ENCODE results near the gene ZNF415.

Gene ZNF415

DNA sequence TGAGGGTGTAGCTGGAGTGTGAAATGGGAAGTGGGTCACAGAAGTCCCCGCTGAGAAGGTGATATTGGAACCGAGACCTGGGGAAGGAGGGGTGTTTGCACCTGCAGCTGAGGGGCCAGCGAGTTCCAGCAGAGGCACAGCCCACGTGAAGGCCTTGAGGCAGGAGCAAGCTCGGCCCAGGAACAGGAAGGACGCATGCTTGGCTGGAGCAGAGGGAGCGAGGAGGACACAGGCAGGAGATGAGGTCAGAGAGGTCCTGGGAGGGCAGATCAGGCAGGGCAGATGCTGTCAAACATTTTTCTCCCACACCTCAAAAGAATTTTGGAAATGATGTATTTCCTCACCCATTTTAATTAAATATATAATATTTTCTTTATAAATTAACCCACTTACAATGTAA lies 9.3 kb downstream of the ZNF415 start:
- H3K36me3 ChIP-seq (replicated peaks; ENCODE audit: low read depth, low read length) = no peaks in the 10 kb centered on the region
- H2AFZ ChIP-seq (ENCODE audit: low read depth, low read length) = no peak overlapping the region
- no peak for TF ChIP-seq EZH2phosphoT487 (IDR thresholded peaks at IDR 0.05; ENCODE audit: low read depth)
- TF ChIP-seq, protein P1, sequence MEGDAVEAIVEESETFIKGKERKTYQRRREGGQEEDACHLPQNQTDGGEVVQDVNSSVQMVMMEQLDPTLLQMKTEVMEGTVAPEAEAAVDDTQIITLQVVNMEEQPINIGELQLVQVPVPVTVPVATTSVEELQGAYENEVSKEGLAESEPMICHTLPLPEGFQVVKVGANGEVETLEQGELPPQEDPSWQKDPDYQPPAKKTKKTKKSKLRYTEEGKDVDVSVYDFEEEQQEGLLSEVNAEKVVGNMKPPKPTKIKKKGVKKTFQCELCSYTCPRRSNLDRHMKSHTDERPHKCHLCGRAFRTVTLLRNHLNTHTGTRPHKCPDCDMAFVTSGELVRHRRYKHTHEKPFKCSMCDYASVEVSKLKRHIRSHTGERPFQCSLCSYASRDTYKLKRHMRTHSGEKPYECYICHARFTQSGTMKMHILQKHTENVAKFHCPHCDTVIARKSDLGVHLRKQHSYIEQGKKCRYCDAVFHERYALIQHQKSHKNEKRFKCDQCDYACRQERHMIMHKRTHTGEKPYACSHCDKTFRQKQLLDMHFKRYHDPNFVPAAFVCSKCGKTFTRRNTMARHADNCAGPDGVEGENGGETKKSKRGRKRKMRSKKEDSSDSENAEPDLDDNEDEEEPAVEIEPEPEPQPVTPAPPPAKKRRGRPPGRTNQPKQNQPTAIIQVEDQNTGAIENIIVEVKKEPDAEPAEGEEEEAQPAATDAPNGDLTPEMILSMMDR (IDR thresholded peaks at IDR 0.05; ENCODE audit: low read depth, low read length) = no peak
- H3K27me3 ChIP-seq (ENCODE audit: low read depth, low read length) = no peaks in the 10 kb centered on the region
- H3K9me3 ChIP-seq (ENCODE audit: insufficient read depth, low read length) = 0 out of 2 replicates have a peak, but pooled peaks cover 2% of the 10 kb centered on the region
- no peak overlapping the region for H3K27ac ChIP-seq (ENCODE audit: low read length)
- H3K4me1 ChIP-seq (ENCODE audit: low read length) = no peaks in the 10 kb centered on the region
- no peaks in the 10 kb centered on the region for H3K79me2 ChIP-seq (ENCODE audit: low read length)
- no peaks in the 10 kb centered on the region for H4K20me1 ChIP-seq (ENCODE audit: insufficient read depth, low read length)
- H3K4me2 ChIP-seq (ENCODE audit: low read length) = no peak overlapping the region
- no peak overlapping the region for H3K9ac ChIP-seq (ENCODE audit: low read length)
- H3K4me3 ChIP-seq (ENCODE audit: low read length) = no peak overlapping the region

DNA sequence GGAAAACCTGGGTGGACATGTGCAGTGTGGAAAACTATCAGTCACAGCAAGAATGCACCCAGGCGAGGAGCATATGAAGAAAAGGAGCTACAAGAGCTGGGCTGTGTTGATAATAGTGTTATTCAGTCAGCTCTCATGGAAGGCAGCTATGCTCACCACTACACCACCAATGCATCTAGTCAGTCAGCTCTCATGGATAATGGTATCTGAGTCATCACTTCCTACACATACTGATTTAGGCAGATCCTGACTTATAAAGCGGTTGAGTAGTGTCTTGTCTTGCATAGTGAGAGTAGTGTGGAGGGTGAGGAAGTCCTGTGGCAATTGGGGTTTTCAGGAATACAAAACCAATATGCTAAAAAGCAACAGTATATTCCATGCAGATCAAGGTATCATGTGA lies 20.4 kb downstream of the ZNF415 start:
- TF ChIP-seq EZH2phosphoT487 (IDR thresholded peaks at IDR 0.05; ENCODE audit: low read depth) = no peak
- TF ChIP-seq, protein P1 (IDR thresholded peaks at IDR 0.05; ENCODE audit: low read depth, low read length) = no peak
- Histone ChIP-seq H3K4me1 (ENCODE audit: low read length) (no peaks in the 10 kb centered on the region), H3K4me2 (ENCODE audit: low read length) (no peak overlapping the region), H3K79me2 (ENCODE audit: low read length) (no peaks in the 10 kb centered on the region), H4K20me1 (ENCODE audit: insufficient read depth, low read length) (no peaks in the 10 kb centered on the region), H3K27me3 (ENCODE audit: low read depth, low read length) (peaks cover 4% of the 10 kb centered on the region; the same call in 1 of the 2 replicates), H2AFZ (ENCODE audit: low read depth, low read length) (no peak overlapping the region), H3K9me3 (ENCODE audit: insufficient read depth, low read length) (no peaks in the 10 kb centered on the region; the same call in 1 of the 2 replicates), H3K4me3 (ENCODE audit: low read length) (no peak overlapping the region), H3K9ac (ENCODE audit: low read length) (no peak overlapping the region), H3K27ac (ENCODE audit: low read length) (no peak overlapping the region), H3K36me3 (replicated peaks; ENCODE audit: low read depth, low read length) (no peaks in the 10 kb centered on the region)

DNA sequence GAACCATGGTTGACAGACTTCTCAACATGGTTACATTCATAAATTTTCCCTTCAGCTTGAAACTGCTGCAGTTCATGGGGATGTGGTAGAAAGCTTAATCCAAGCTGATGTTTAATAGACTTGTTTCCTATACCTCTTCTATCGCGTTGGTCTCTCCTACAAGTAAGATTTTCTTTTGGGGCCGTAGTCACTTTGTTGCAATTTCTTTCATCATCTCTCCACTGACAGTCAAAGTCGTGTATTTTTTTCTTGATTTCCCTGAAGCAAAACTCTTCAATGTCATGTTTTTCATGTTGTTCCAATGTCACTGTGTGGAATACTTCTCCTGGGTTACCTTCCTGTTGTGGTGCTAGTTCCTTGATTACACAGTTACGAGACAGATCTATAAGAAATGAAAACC lies 23.2 kb downstream of the ZNF415 start:
- Histone ChIP-seq H3K79me2 (ENCODE audit: low read length) (no peaks in the 10 kb centered on the region), H3K9me3 (ENCODE audit: insufficient read depth, low read length) (no peaks in the 10 kb centered on the region; the same call in 1 of the 2 replicates)
- no peak for TF ChIP-seq EZH2phosphoT487 (IDR thresholded peaks at IDR 0.05; ENCODE audit: low read depth)
- TF ChIP-seq, protein P1 (IDR thresholded peaks at IDR 0.05; ENCODE audit: low read depth, low read length) = no peak

DNA sequence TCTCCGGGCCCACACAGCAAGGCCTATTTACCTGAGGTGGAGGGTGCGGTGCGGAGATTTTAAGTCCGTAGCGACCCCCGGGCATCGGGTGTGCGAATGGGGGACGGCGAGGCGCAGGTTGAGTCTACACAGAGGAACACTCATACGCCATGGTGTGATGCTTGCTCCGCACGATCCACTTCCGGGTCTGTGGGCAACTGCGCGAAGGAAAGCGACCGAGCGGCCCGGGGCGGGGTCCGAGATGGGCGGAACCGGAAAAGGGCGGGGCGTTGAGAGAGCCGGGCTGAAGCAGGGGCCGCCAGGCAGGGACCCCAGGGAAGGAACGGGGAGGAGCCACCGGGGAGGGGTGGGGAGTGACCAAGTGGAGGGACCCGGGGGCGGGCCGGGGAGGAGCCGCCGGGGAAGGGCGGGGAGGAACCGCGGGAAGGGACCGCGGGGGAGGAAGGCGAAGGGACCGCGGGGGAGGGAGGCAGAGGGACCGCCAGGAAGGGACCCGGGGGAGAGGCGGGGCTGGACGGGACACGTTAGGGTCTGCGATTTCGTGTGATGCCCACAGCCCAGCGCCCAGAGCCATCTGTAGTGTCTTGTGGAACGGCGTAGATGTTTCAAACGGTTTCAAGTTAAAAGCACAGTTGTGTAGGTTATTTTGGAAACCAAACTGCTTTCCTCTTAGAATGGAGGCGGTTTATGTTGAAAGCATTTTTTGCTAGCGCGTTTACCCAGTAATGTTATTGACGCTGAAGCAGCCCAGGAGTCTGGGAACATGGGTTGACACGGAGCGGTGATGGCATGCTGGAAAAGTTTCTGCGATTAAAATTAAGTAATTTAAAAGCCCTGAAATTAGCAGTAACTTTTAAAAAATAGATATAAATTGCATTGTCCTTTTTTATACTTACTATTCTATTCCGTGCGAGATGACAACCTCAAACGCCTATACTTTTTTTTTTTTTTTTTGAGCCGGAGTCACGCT lies 29.2 kb downstream of the ZNF415 start, which contains the start of gene ZNF160:
ZNF160 (minus strand) TSS at position 189 of the 970 bp plus-strand sequence. CDS start 17,146 bp downstream, outside the sequence.
- no peaks in the 10 kb centered on the region for H3K9me3 ChIP-seq (ENCODE audit: insufficient read depth, low read length)
- H3K36me3 ChIP-seq (replicated peaks; ENCODE audit: low read depth, low read length) = peaks cover 24% of the 10 kb centered on the region
- TF ChIP-seq EZH2phosphoT487 (IDR thresholded peaks at IDR 0.05; ENCODE audit: low read depth) = no peak
- TF ChIP-seq, protein P1 (IDR thresholded peaks at IDR 0.05; ENCODE audit: low read depth, low read length) = no peak
- H3K79me2 ChIP-seq (ENCODE audit: low read length) = peaks cover 47% of the 10 kb centered on the region
- H3K9ac ChIP-seq (ENCODE audit: low read length) = peak within 1 kb of the TSS; percentile 93
- H3K27ac ChIP-seq (ENCODE audit: low read length) = peak within 1 kb of the TSS; percentile 43
- peak within 1 kb of the TSS; percentile 97 for H3K4me2 ChIP-seq (ENCODE audit: low read length)
- peak within 1 kb of the TSS; percentile 94 for H3K4me3 ChIP-seq (ENCODE audit: low read length)
- peaks cover 22% of the 10 kb centered on the region for H4K20me1 ChIP-seq (ENCODE audit: insufficient read depth, low read length)
- peaks cover 1% of the 10 kb centered on the region; the same call in 1 of the 2 replicates for H3K27me3 ChIP-seq (ENCODE audit: low read depth, low read length)
- peak within 1 kb of the TSS; percentile 74 for H2AFZ ChIP-seq (ENCODE audit: low read depth, low read length)
- H3K4me1 ChIP-seq (ENCODE audit: low read length) = peaks cover 11% of the 10 kb centered on the region

More for the DNA sequence above, 23.2 kb downstream of the ZNF415 start:
- no peak overlapping the region for H2AFZ ChIP-seq (ENCODE audit: low read depth, low read length)
- H3K36me3 ChIP-seq (replicated peaks; ENCODE audit: low read depth, low read length) = no peaks in the 10 kb centered on the region
- no peak overlapping the region for H3K9ac ChIP-seq (ENCODE audit: low read length)
- no peaks in the 10 kb centered on the region for H3K4me1 ChIP-seq (ENCODE audit: low read length)
- no peaks in the 10 kb centered on the region for H4K20me1 ChIP-seq (ENCODE audit: insufficient read depth, low read length)
- no peak overlapping the region for H3K4me2 ChIP-seq (ENCODE audit: low read length)
- peaks cover 4% of the 10 kb centered on the region; the same call in 1 of the 2 replicates for H3K27me3 ChIP-seq (ENCODE audit: low read depth, low read length)
- H3K27ac ChIP-seq (ENCODE audit: low read length) = no peak overlapping the region
- no peak overlapping the region for H3K4me3 ChIP-seq (ENCODE audit: low read length)
